SK-N-SH (cell line): ENCODE results near the gene ST8SIA4.

Source experiments
- CTCF ChIP-seq: fragments of 200-600 bp; sonication (generic); IDR thresholded peaks from 2 replicates; pipeline ENCODE4 v1.6.1; 2017; ENCODE audit warnings: antibody characterized with exemption, mild to moderate bottlenecking, moderate library complexity
- JUND ChIP-seq: IDR thresholded peaks from 2 replicates; pipeline ENCODE4 v1.4.0; 2012
- MXI1 ChIP-seq: IDR thresholded peaks from 2 replicates; pipeline ENCODE4 v1.6.1; 2012; ENCODE audit warnings: mild to moderate bottlenecking, low read depth, low read length, improper control_type of control experiment

DNA sequence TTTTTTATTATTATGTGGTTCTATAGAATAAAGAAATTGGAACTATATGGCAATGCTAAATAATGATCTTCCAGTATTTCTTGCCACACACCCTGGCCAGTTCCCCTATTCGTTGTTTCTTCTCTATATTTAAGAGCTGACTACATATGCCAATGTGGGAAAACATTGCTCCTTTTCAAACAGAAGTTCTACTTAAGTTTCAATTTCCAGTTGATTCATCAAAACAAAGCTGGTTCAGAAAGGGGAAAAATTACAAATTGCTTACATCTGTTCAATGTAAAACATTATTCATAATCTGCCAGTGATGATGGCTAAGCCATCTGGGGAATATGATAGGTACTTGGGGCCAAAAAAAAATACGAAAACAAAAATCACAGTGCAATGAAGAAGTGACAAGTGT lies 76.9 kb downstream of the ST8SIA4 start:
- no peak for TF ChIP-seq CTCF
- TF ChIP-seq JUND, result no peak
- no peak for TF ChIP-seq MXI1
